ENCODE data around the gene STAP1.
"Not testable (repeated sequence)": the region's sequence is repeated elsewhere in the genome, so short reads cannot be mapped to it uniquely, and the experiment has no call there.

STAP1 gene

GRCh38 chr4:67608027-67608426, 49.5 kb downstream of the STAP1 start:
- no peaks in the 10 kb centered on the region for H3K4me1 Mint-ChIP-seq (ENCODE audit: low read depth)
- H3K27ac Mint-ChIP-seq: no peak overlapping the region
- no peaks in the 10 kb centered on the region for H3K27me3 Mint-ChIP-seq
- intact Hi-C loops (cut with micrococcal nuclease): no loop called here
- H3K9me3 Mint-ChIP-seq: peaks cover 13% of the 10 kb centered on the region
- H3K4me3 Mint-ChIP-seq: no peak overlapping the region
- peaks cover 5% of the 10 kb centered on the region for H3K36me3 Mint-ChIP-seq (ENCODE audit: low read depth)

- peaks cover 42% of the 10 kb centered on the region for H3K36me3 Mint-ChIP-seq (ENCODE audit: low read depth)
- no peak overlapping the region for H3K27ac Mint-ChIP-seq
- intact Hi-C loops (cut with micrococcal nuclease): no loop called here
- H3K4me1 Mint-ChIP-seq (ENCODE audit: low read depth): no peaks in the 10 kb centered on the region
- H3K9me3 Mint-ChIP-seq: peaks cover 35% of the 10 kb centered on the region
- H3K27me3 Mint-ChIP-seq: no peaks in the 10 kb centered on the region
- H3K4me3 Mint-ChIP-seq: no peak overlapping the region
These were observed 55.7 kb downstream of the STAP1 start for GRCh38 chr4:67614186-67614585.

GRCh38 chr4:67615119-67615518, 56.6 kb downstream of the STAP1 start:
- Mint-ChIP-seq H3K4me3 (no peak overlapping the region), H3K4me1 (ENCODE audit: low read depth) (no peaks in the 10 kb centered on the region), H3K9me3 (peaks cover 28% of the 10 kb centered on the region), H3K27me3 (no peaks in the 10 kb centered on the region), H3K36me3 (ENCODE audit: low read depth) (peaks cover 46% of the 10 kb centered on the region), H3K27ac (no peak overlapping the region)
- intact Hi-C loops (cut with micrococcal nuclease): no loop called here

- H3K4me3 Mint-ChIP-seq: no peak overlapping the region
- intact Hi-C loops (cut with micrococcal nuclease): no loop called here
- no peak overlapping the region for H3K27ac Mint-ChIP-seq
- peaks cover 57% of the 10 kb centered on the region for H3K36me3 Mint-ChIP-seq (ENCODE audit: low read depth)
- no peaks in the 10 kb centered on the region for H3K27me3 Mint-ChIP-seq
- no peaks in the 10 kb centered on the region for H3K4me1 Mint-ChIP-seq (ENCODE audit: low read depth)
- H3K9me3 Mint-ChIP-seq: peaks cover 22% of the 10 kb centered on the region
These were observed 58.0 kb downstream of the STAP1 start for GRCh38 chr4:67616478-67616877.

- Mint-ChIP-seq H3K27ac (no peak overlapping the region), H3K36me3 (ENCODE audit: low read depth) (peaks cover 62% of the 10 kb centered on the region), H3K4me3 (no peak overlapping the region), H3K27me3 (no peaks in the 10 kb centered on the region), H3K4me1 (ENCODE audit: low read depth) (no peaks in the 10 kb centered on the region), H3K9me3 (no peaks in the 10 kb centered on the region)
- intact Hi-C loops (cut with micrococcal nuclease): no loop called here
These were observed 66.4 kb downstream of the STAP1 start for GRCh38 chr4:67624939-67625338.

GRCh38 chr4:67632492-67632891, 74.0 kb downstream of the STAP1 start:
- intact Hi-C loops (cut with micrococcal nuclease): loop anchor here (5.0 kb wide), 2 partner anchors 35 to 85 kb away; partner anchors contain the start of gene CENPC
- peak overlapping the region; percentile 81 for H3K27ac Mint-ChIP-seq
- peaks cover 63% of the 10 kb centered on the region for H3K36me3 Mint-ChIP-seq (ENCODE audit: low read depth)
- H3K4me3 Mint-ChIP-seq: peak overlapping the region; percentile 20
- no peaks in the 10 kb centered on the region for H3K27me3 Mint-ChIP-seq
- H3K9me3 Mint-ChIP-seq: no peaks in the 10 kb centered on the region
- peaks cover 9% of the 10 kb centered on the region for H3K4me1 Mint-ChIP-seq (ENCODE audit: low read depth)

- intact Hi-C loops (cut with micrococcal nuclease): loop anchor here (5.0 kb wide), 2 partner anchors 33 to 87 kb away; partner anchors contain the start of gene CENPC
- no peaks in the 10 kb centered on the region for H3K9me3 Mint-ChIP-seq
- H3K36me3 Mint-ChIP-seq (ENCODE audit: low read depth): peaks cover 61% of the 10 kb centered on the region
- no peak overlapping the region for H3K4me3 Mint-ChIP-seq
- peaks cover 19% of the 10 kb centered on the region for H3K4me1 Mint-ChIP-seq (ENCODE audit: low read depth)
- no peaks in the 10 kb centered on the region for H3K27me3 Mint-ChIP-seq
- H3K27ac Mint-ChIP-seq: no peak overlapping the region
These were observed 76.2 kb downstream of the STAP1 start for GRCh38 chr4:67634741-67635140.

GRCh38 chr4:67635331-67635730, 76.8 kb downstream of the STAP1 start:
- intact Hi-C loops (cut with micrococcal nuclease): no loop called here
- Mint-ChIP-seq H3K9me3 (no peaks in the 10 kb centered on the region), H3K4me1 (ENCODE audit: low read depth) (peaks cover 19% of the 10 kb centered on the region), H3K36me3 (ENCODE audit: low read depth) (peaks cover 57% of the 10 kb centered on the region), H3K27ac (no peak overlapping the region), H3K27me3 (no peaks in the 10 kb centered on the region), H3K4me3 (no peak overlapping the region)

GRCh38 chr4:67636978-67637377, 78.5 kb downstream of the STAP1 start:
- intact Hi-C loops (cut with micrococcal nuclease); H3K4me3 Mint-ChIP-seq; H3K27me3 Mint-ChIP-seq; H3K9me3 Mint-ChIP-seq; H3K27ac Mint-ChIP-seq: not testable (repeated sequence)
- H3K36me3 Mint-ChIP-seq (ENCODE audit: low read depth): peaks cover 54% of the 10 kb centered on the region
- H3K4me1 Mint-ChIP-seq (ENCODE audit: low read depth): peaks cover 19% of the 10 kb centered on the region

- intact Hi-C loops (cut with micrococcal nuclease): no loop called here
- H3K4me3 Mint-ChIP-seq: no peak overlapping the region
- H3K27ac Mint-ChIP-seq: peak overlapping the region; percentile 13
- H3K36me3 Mint-ChIP-seq (ENCODE audit: low read depth): peaks cover 54% of the 10 kb centered on the region
- peaks cover 10% of the 10 kb centered on the region for H3K4me1 Mint-ChIP-seq (ENCODE audit: low read depth)
- H3K9me3 Mint-ChIP-seq: no peaks in the 10 kb centered on the region
- no peaks in the 10 kb centered on the region for H3K27me3 Mint-ChIP-seq
These were observed 79.6 kb downstream of the STAP1 start for GRCh38 chr4:67638136-67638535.

GRCh38 chr4:67651536-67651935, 93.0 kb downstream of the STAP1 start:
- intact Hi-C loops (cut with micrococcal nuclease): no loop called here

More at GRCh38 chr4:67651536-67651935, 93.0 kb downstream of the STAP1 start:
- Mint-ChIP-seq H3K27me3 (no peaks in the 10 kb centered on the region), H3K36me3 (ENCODE audit: low read depth) (peaks cover 69% of the 10 kb centered on the region), H3K9me3 (peaks cover 8% of the 10 kb centered on the region), H3K27ac (no peak overlapping the region), H3K4me1 (ENCODE audit: low read depth) (no peaks in the 10 kb centered on the region), H3K4me3 (no peak overlapping the region)
